GM23338 (cell line): ENCODE results near the gene STK4.

Experiments used
- CREB1 ChIP-seq: fragments of 250-450 bp; sonication (Bioruptor Pico); IDR thresholded peaks from 2 replicates; pipeline ENCODE4 v1.5.0; 2020; ENCODE audit warnings: low read depth, mild to moderate bottlenecking, moderate library complexity
- CTCF ChIP-seq, 2 experiments: fragments of 200-600 bp in 1 of 2; sonication (generic) in 1 of 2; conservative IDR thresholded peaks; 2 replicates each; pipeline versions ENCODE4 v1.5.1 to v1.6.1; 2016 to 2017; ENCODE audit warnings: antibody characterized with exemption in 2 of 2, low read depth in 2 of 2, mild to moderate bottlenecking in 2 of 2, moderate library complexity in 1 of 2
- EZH2 ChIP-seq: fragments of 200-600 bp; sonication (generic); IDR thresholded peaks from one replicate; pipeline ENCODE4 v1.8.0; 2017; ENCODE audit warnings: antibody characterized with exemption, mild to moderate bottlenecking, low read depth; ENCODE audit not compliant: unreplicated experiment
- POLR2AphosphoS5 ChIP-seq: IDR thresholded peaks from 2 replicates; pipeline ENCODE4 v1.6.1; 2016; ENCODE audit warnings: antibody characterized with exemption, low read depth
- ZNF114 ChIP-seq: fragments of 250-450 bp; sonication (Bioruptor Pico); IDR thresholded peaks from 2 replicates; pipeline ENCODE4 v1.5.0; 2020; ENCODE audit warnings: mild to moderate bottlenecking, moderate library complexity

DNA sequence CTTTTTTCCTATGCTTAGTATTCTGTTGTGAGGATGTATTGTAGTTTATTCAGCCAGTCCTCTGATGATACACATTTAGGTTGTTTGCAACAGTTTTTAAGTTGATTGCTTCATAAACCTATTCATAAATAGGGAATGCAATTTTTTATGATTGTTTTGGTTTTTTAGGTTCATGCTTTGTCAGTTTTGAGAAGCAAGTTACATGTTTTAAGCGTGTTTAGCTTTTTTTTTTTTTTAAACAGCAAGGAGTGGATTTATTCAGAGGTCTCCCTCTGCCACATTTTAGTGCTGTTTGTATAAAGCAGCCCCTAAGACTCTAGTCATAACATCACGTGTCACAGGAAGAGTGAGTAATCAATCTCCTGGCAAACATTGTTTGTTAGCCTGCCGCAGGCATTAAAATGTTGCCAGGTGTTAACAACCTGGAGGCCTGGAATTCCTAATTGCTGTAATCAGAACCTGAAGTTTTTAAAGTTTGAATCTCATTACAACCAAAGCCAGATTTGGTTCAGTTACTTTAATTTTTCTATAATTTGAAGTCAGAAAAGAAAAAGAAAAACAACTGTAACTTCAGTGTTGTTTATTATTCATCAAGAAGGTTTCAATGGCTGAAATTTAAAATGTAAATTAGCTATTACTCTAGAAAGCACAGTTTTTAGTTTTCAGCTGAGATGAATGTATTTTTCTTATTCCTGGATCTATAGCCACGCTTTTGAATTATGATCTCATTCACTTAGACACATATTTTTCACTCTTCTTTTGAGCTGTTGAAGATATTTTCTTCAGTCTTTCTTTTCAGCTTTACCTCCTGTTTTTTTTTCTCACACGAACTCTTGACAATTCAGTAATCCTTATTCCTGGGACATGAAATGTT, 75.4 kb downstream of the STK4 start:
- TF ChIP-seq EZH2 (no peak), CTCF (conservative IDR thresholded peaks at IDR 0.05; ENCODE audit: low read depth in 2 of 2) (no peak), ZNF114 (CRISPR knock-in tag) (no peak), CREB1 (no peak), POLR2AphosphoS5 (no peak)
